Activated CD4-positive, alpha-beta T cell treated with anti-CD3 and anti-CD28 coated beads, Interleukin-2, amount 50 U/mL, for 48 hours (primary cell): ENCODE measurements around the gene IL36B.

Experiments
- DNase-seq, 2 experiments: peaks; one replicate each; pipeline ENCODE4 v3.0.0-alpha.2; 2020

The IL36B gene

DNA sequence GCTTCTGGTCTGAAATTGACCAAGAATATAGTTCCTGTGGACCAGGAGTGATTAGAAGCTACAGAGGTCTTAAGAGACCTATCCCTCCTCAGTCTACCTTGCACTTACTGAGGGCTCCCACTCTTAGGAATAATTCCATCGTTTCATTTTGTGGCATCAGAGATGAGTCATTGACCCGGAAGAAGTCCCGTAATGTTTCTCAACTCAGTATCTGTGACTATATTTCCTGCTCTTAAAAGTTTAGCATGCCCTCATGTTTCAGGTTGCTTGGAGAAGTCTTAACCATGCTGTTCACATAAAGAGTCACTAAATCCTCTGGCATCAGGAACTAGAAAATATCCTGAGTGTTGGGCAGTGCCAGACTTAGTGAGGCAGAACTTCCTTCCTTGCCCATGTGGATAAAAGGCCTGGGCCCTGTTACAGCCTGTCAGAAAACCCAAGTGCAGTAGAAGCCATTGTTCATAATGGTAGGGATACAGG lies 47.6 kb downstream of the IL36B start, which contains the start of gene IL36A:
TSS of gene IL36A (plus strand) at position 430 of the 480 bp plus-strand sequence. CDS start 413 bp downstream, outside the sequence.
- DNase-seq = no peak

DNA sequence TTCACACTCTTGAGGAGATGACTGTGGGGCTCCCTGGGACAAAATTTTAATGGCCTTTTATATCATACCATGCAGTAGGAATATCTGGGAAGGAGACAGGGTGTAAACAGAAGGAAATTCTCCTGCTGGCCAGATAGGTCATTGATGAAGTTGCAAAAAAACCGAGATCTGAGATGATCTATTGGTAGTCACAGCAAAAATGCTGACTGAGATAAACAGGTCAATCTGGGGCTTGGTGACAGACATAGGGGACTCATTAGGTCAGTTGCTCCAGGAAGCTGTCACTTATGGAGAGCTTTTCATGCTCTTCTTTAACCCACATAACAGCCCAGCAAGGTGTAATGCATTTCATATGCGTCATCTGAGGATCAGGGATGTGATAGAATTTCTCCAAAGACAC lies 50.0 kb downstream of the IL36B start:
- no peak for DNase-seq

DNA sequence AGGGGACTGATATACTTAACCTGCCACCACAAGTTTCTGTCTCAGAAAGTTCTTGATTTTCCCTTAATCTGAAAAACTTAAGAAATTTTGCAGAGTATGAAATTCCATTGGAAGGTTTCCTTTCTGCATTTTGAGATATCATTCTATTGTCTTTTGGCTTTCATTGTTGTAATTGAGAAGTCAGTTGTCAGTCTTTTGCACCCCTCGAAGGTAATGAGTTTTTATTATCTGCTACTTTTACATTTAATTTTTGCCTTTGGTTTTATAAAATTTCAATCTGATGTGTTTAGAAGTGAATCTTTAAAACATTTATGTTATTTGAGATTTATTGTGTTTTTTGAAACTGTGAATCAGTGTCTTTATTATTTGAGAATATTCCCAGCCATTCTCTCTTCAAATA lies 52.2 kb downstream of the IL36B start:
- no peak for DNase-seq

DNA sequence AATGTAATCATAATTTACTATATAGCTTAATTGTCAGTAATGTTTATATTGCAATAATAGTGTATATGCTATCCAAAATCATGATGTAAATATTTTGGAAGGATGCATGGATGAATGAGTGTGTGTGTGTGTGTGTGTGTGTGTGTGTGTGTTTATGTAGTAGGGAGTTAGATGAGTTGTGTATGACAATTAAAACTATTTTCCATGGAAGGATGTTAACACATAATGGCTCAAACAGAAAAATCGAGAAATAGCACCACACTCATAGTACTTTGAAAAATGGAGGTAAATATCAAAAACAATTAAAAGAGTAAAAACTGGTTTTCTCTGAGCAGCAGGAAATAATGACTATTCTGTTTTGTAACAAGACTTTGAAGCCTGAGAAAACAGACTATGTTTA lies 55.5 kb downstream of the IL36B start:
- no peak for DNase-seq

DNA sequence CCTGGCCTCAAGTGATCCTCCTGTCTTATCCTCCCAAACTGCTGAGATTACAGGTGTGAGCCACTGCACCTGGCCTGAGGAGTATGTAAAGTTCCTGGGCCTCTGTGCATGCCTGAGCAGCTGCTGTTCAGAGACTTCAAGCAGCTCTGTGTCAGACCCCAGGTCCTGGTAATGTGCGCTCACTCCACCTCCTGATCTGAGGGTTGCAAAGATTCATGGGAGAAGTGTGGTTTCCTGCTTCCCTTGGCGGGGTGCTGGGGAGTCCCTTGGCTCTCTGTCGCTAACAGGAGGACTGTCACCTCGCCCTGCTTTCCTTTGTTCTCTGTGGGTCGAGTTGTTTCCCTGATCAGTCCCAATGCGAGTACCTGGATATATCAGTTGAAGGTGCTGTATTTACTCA lies 56.0 kb downstream of the IL36B start:
- DNase-seq = peak; percentile 39 to 57

DNA sequence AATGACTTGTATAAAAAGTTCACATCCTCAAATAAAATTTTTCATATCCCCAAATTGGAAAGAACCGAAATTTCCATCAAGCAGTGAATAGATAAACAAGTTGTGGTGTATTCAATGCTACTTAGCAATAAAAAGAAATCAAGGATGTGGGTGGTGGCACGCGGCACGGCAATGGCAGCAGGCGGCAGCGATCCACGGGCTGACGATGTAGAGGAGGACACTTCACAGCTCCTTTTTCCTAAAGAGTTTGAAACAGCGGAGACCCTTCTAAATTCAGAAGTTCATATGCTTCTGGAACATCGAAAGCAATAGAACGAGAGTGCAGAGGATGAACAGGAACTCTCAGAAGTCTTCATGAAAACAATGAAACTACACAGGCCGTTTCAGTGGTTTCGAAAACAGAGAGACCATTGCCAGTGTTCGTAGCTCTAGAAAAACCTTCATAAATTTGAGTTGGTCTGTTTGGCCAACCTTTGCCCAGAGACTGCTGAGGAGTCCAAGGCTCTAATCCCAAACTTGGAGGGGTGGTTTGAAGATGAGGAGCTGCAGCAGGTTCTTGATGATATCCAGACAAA lies 57.2 kb downstream of the IL36B start:
- DNase-seq = peak in 1 of 2 experiments; percentile 32

DNA sequence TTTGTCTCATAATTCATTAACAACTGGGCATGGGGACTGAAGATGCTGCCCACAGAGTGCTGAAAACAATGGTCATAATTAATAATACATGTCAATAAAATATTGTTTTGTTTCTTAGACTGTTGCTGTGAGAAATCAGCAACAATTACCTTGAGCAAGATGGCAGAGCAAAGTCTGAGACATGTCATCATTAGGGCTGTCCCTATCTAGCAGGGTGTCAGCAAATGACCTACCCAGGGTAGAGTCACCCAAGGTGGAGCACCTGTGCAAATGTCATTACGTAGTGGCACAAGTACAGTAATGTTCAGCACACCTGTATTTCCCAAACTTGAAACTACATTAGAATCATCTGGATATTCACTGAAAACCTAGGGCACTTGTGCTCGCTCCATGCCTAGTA lies 58.0 kb downstream of the IL36B start:
- DNase-seq = no peak

DNA sequence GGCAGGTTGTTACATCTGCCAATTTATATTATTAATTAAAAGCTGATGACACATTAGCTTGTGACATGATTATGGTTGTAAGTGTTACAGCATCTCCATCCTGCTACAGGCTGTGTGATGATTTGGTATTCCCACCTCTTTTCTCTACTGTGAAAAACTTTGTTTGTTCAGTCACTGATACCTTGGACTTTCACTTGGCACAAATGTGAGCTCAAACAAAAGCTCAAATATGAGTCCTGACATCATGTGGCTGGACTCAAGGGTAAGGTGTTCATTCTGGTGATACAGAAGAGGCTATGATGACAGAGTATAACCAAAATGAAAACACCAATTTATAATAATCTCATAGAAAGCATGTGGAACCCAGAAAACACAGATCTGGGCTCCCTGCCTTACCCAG lies 58.8 kb downstream of the IL36B start:
- DNase-seq = no peak

DNA sequence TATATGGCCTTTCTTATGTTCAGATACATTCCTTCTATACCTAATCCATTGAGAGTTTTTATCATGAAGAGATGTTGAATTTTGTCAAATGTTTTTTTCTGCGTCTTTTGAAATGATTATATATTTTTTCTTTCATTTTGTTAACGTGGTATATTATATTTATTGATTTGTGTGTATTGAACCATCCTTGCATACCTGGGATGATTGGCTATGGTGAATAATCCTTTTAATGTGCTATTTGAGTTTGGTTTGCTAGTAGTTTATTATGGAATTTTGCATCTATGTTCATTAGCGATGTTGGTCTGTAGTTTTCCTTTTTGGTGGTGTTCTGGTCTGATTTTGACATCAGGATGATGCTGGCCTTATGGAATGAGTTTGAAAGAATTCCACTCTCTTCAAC lies 63.1 kb downstream of the IL36B start:
- DNase-seq = no peak

DNA sequence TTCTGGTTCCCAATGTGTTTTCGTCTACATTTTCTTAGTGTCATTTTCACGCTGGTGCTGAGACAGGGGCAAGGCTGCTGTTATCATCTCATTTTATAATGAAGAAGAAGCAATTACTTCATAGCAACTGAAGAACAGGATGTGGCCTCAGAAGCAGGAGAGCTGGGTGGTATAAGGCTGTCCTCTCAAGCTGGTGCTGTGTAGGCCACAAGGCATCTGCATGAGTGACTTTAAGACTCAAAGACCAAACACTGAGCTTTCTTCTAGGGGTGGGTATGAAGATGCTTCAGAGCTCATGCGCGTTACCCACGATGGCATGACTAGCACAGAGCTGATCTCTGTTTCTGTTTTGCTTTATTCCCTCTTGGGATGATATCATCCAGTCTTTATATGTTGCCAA lies 67.6 kb downstream of the IL36B start:
- peak in 1 of 2 experiments; percentile 16 for DNase-seq

DNA sequence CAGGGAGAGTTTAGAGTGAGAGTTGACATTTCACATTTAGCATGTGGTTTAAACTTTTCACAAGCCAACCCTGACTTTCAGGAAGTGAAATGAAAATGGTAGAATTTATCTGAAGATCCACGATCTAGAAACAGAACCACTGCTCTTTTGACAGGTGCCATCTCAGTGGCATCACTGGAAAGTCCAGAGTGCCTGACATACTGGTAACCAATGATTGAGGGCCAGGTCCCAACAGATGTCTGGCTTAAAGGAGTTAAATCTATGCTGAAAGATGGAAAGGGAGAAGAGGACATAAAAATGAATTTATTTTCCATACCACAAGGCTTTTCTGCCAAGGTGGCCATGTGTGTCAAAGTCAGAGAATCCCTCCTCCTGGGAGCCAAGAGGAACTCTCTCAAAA lies 72.1 kb downstream of the IL36B start:
- no peak for DNase-seq

DNA sequence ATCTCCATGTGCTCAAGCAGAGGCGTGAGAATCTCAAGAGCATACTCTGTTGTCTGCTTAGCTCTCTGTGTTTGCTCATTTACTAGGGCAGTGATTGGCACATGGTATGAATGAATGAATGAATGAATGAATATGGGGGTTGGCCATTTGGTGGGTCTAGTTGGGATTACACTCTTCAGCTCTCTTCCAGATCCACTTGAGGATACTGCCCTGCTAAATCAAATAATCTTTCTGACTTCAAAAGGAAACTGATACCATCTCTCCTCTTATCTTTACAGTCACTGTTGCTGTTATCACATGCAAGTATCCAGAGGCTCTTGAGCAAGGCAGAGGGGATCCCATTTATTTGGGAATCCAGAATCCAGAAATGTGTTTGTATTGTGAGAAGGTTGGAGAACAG lies 72.9 kb downstream of the IL36B start:
- no peak for DNase-seq

DNA sequence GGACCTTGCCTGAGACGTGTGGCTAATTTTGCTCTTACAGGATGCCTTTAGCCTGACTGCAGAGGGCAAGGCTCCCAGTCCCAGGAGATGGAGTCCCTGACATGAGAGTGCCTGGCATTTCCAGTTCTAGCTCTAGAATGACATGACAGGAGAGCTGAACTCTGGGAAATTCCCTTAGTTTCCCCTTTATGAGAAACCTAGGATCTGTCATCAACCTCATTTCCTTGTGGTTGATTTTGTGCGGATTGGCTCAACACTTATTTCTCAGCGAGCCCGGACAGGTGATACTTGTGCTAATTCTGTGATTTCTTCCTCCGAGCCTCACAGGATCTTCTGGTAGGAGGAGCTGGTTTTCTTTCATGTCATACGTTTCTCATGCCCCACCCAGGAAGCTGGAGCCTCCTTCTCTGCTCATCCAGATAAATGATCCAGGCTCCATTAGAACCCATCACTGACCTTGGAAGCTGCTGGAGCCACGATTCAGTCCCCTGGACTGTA lies 75.1 kb downstream of the IL36B start, which contains the start of gene IL36G:
TSS of gene IL36G (plus strand) at position 448 of the 498 bp plus-strand sequence. CDS start 633 bp downstream, outside the sequence.
- no peak for DNase-seq
